Naive B cell (primary cell): ENCODE results near the gene TMEM208. TPM values are rescaled to one million over a fixed set of nuclear protein-coding genes. Genes with fewer than 3 reads are reported as not detected.

Source experiments
- ATAC-seq, 2 donors: fragments of 150-1000 bp; cut with Tn5 transposase; 2 replicates each; pipeline ENCODE4 v1.10.0; 2021; ENCODE audit warnings: low read depth in 2 of 2, mild to moderate bottlenecking in 2 of 2, moderate library complexity in 2 of 2
- DNase-seq: peaks from one replicate; pipeline ENCODE4 v3.0.0; 2022
- H3K27ac Mint-ChIP-seq, 6 donors: one replicate each; pipeline ENCODE4 v1.8.0; 2020 to 2022; ENCODE audit warnings: mild to moderate bottlenecking in 6 of 6, mixed read lengths in 6 of 6, moderate library complexity in 5 of 6, inconsistent platforms in 2 of 6
- H3K27me3 Mint-ChIP-seq, 3 donors: one replicate each; pipeline ENCODE4 v1.8.0; 2021 to 2022; ENCODE audit warnings: mixed read lengths in 3 of 3, mild to moderate bottlenecking in 1 of 3
- H3K36me3 Mint-ChIP-seq, 2 donors: one replicate each; pipeline ENCODE4 v1.8.0; 2020 to 2022; ENCODE audit warnings: mixed read lengths in 2 of 2, inconsistent platforms in 1 of 2, mild to moderate bottlenecking in 1 of 2
- H3K4me1 Mint-ChIP-seq, 3 donors: one replicate each; pipeline ENCODE4 v1.8.0; 2020 to 2022; ENCODE audit warnings: mixed read lengths in 3 of 3, inconsistent platforms in 1 of 3, mild to moderate bottlenecking in 1 of 3, moderate library complexity in 1 of 3
- H3K4me3 Mint-ChIP-seq, 8 donors: one replicate each; pipeline ENCODE4 v1.8.0; 2020 to 2022; ENCODE audit warnings: mild to moderate bottlenecking in 8 of 8, mixed read lengths in 8 of 8, moderate library complexity in 8 of 8, inconsistent platforms in 2 of 8
- H3K9me3 Mint-ChIP-seq, 7 donors: one replicate each; pipeline ENCODE4 v1.8.0; 2020 to 2022; ENCODE audit warnings: mixed read lengths in 7 of 7, mild to moderate bottlenecking in 5 of 7, inconsistent platforms in 2 of 7, moderate library complexity in 1 of 7
- polyA plus RNA-seq, 6 donors: library from polyadenylated mRNA; unstranded; fragments of 300-500 nt; fragmentation: Illumina TruSeq; gene quantifications; one replicate each; pipeline ENCODE4 v1.2.3, GENCODE V29; 2021; ENCODE audit warnings: low read depth in 6 of 6

TMEM208 gene
- polyA plus RNA-seq, 6 donors from 2014 or later: 44.9 to 66.7 (median 55.0) TPM

GRCh38 chr16:67186550-67186950, 40.4 kb upstream of the TMEM208 start:
- H3K27me3 Mint-ChIP-seq: peaks cover 0 to 7% (median 5%) of the 10 kb centered on the region in 3 donors
- H3K4me3 Mint-ChIP-seq: peak overlapping the region in 1 of 8 donors; percentile 40
- no peaks in the 10 kb centered on the region for H3K36me3 Mint-ChIP-seq

GRCh38 chr16:67187175-67187890, 39.6 kb upstream of the TMEM208 start:
- Mint-ChIP-seq H3K9me3 (no peaks in the 10 kb centered on the region), H3K27ac (no peak overlapping the region), H3K27me3 (peaks cover 0 to 10% (median 7%) of the 10 kb centered on the region in 3 donors), H3K4me3 (peak overlapping the region in 1 of 8 donors; percentile 21), H3K4me1 (peaks cover 16 to 19% (median 18%) of the 10 kb centered on the region in 3 donors), H3K36me3 (no peaks in the 10 kb centered on the region)
- ATAC-seq (no peak), DNase-seq (no peak)

More at GRCh38 chr16:67186550-67186950, 40.4 kb upstream of the TMEM208 start:
- no peak overlapping the region for H3K27ac Mint-ChIP-seq
- H3K4me1 Mint-ChIP-seq: peaks cover 11 to 15% (median 14%) of the 10 kb centered on the region in 3 donors
- no peak for ATAC-seq
- DNase-seq: no peak
- H3K9me3 Mint-ChIP-seq: no peaks in the 10 kb centered on the region

- Mint-ChIP-seq H3K4me1 (peaks cover 16 to 29% (median 28%) of the 10 kb centered on the region in 3 donors), H3K27ac (no peak overlapping the region), H3K4me3 (peak overlapping the region in 1 of 8 donors; percentile 29), H3K27me3 (peaks cover 0 to 10% (median 7%) of the 10 kb centered on the region in 3 donors), H3K9me3 (no peaks in the 10 kb centered on the region), H3K36me3 (no peaks in the 10 kb centered on the region)
- ATAC-seq: no peak
- DNase-seq: no peak
These were observed 38.6 kb upstream of the TMEM208 start for GRCh38 chr16:67188323-67188722.

- ATAC-seq: no peak
- Mint-ChIP-seq H3K27me3 (peaks cover 0 to 10% (median 7%) of the 10 kb centered on the region in 3 donors), H3K27ac (no peak overlapping the region), H3K4me3 (no peak overlapping the region), H3K4me1 (peaks cover 19 to 34% (median 33%) of the 10 kb centered on the region in 3 donors), H3K36me3 (no peaks in the 10 kb centered on the region), H3K9me3 (no peaks in the 10 kb centered on the region)
- DNase-seq: no peak
These were observed 38.1 kb upstream of the TMEM208 start for GRCh38 chr16:67188798-67189197.

GRCh38 chr16:67190041-67190440, 36.9 kb upstream of the TMEM208 start, which contains the start of gene EXOC3L1:
EXOC3L1 (minus strand) TSS chr16:67190136; CDS start chr16:67189676, 460 bp downstream.
- Mint-ChIP-seq H3K36me3 (no peaks in the 10 kb centered on the region), H3K4me3 (peak within 1 kb of the TSS in 5 of 8 donors; percentile 15 to 94 (median 59))

GRCh38 chr16:67190448-67191399, 36.2 kb upstream of the TMEM208 start:
- H3K4me3 Mint-ChIP-seq: peak overlapping the region in 4 of 8 donors; percentile 15 to 94 (median 86)
- H3K27me3 Mint-ChIP-seq: peaks cover 0 to 4% (median under 1%) of the 10 kb centered on the region in 3 donors
- no peaks in the 10 kb centered on the region for H3K9me3 Mint-ChIP-seq
- H3K36me3 Mint-ChIP-seq: peaks cover 0 to under 1% of the 10 kb centered on the region in 2 donors
- ATAC-seq (no peak), DNase-seq (no peak)
- peak overlapping the region in 1 of 6 donors; percentile 84 for H3K27ac Mint-ChIP-seq
- peaks cover 17 to 35% (median 32%) of the 10 kb centered on the region in 3 donors for H3K4me1 Mint-ChIP-seq

More at GRCh38 chr16:67190041-67190440, 36.9 kb upstream of the TMEM208 start, which contains the start of gene EXOC3L1:
- DNase-seq: no peak
- peaks cover 0 to 10% (median 7%) of the 10 kb centered on the region in 3 donors for H3K27me3 Mint-ChIP-seq
- H3K4me1 Mint-ChIP-seq: peaks cover 23 to 42% (median 35%) of the 10 kb centered on the region in 3 donors
- no peaks in the 10 kb centered on the region for H3K9me3 Mint-ChIP-seq
- H3K27ac Mint-ChIP-seq: no peak within 1 kb of the TSS
- ATAC-seq: no peak

- Mint-ChIP-seq H3K4me3 (peak overlapping the region; percentile 80 to 95 (median 92)), H3K36me3 (peaks cover 2 to 8% of the 10 kb centered on the region in 2 donors), H3K9me3 (no peaks in the 10 kb centered on the region), H3K27ac (peak overlapping the region; percentile 56 to 97 (median 86)), H3K4me1 (peaks cover 23 to 39% (median 39%) of the 10 kb centered on the region in 3 donors), H3K27me3 (peaks cover 0 to 4% (median 0%) of the 10 kb centered on the region in 3 donors)
- ATAC-seq (peak in 1 of 2 donors; percentile 1), DNase-seq (no peak)
These were observed 35.4 kb upstream of the TMEM208 start for GRCh38 chr16:67191411-67191994.

GRCh38 chr16:67191995-67192681, 34.8 kb upstream of the TMEM208 start, which contains the start of gene E2F4:
E2F4 (plus strand) TSS chr16:67192155; CDS start chr16:67192228, 73 bp downstream.
- H3K27me3 Mint-ChIP-seq: peaks cover 0 to 4% (median 0%) of the 10 kb centered on the region in 3 donors
- peak within 1 kb of the TSS; percentile 80 to 95 (median 92) for H3K4me3 Mint-ChIP-seq
- H3K4me1 Mint-ChIP-seq: peaks cover 28 to 45% (median 45%) of the 10 kb centered on the region in 3 donors
- H3K36me3 Mint-ChIP-seq: peaks cover 6 to 15% of the 10 kb centered on the region in 2 donors
- ATAC-seq (peak; percentile 100), DNase-seq (peak; percentile 88)
- peak within 1 kb of the TSS; percentile 56 to 97 (median 88) for H3K27ac Mint-ChIP-seq
- no peaks in the 10 kb centered on the region for H3K9me3 Mint-ChIP-seq

- Mint-ChIP-seq H3K36me3 (peaks cover 6 to 15% of the 10 kb centered on the region in 2 donors), H3K4me3 (peak overlapping the region; percentile 80 to 95 (median 92)), H3K9me3 (no peaks in the 10 kb centered on the region), H3K27ac (peak overlapping the region in 4 of 6 donors; percentile 51 to 88 (median 83)), H3K27me3 (peaks cover 0 to 4% (median 0%) of the 10 kb centered on the region in 3 donors), H3K4me1 (peaks cover 28 to 48% (median 47%) of the 10 kb centered on the region in 3 donors)
- DNase-seq (no peak), ATAC-seq (no peak)
These were observed 34.1 kb upstream of the TMEM208 start for GRCh38 chr16:67192781-67193361.

- Mint-ChIP-seq H3K4me3 (peak overlapping the region; percentile 77 to 94 (median 90)), H3K27me3 (peaks cover 0 to 4% (median 0%) of the 10 kb centered on the region in 3 donors), H3K9me3 (no peaks in the 10 kb centered on the region), H3K36me3 (peaks cover 6 to 15% of the 10 kb centered on the region in 2 donors), H3K4me1 (peaks cover 33 to 54% (median 52%) of the 10 kb centered on the region in 3 donors), H3K27ac (peak overlapping the region in 3 of 6 donors; percentile 82 to 88 (median 84))
- ATAC-seq (no peak), DNase-seq (no peak)
These were observed 33.4 kb upstream of the TMEM208 start for GRCh38 chr16:67193536-67193935.

GRCh38 chr16:67194260-67194659, 32.7 kb upstream of the TMEM208 start:
- ATAC-seq (no peak), DNase-seq (no peak)
- H3K4me1 Mint-ChIP-seq: peaks cover 34 to 54% (median 53%) of the 10 kb centered on the region in 3 donors
- no peaks in the 10 kb centered on the region for H3K9me3 Mint-ChIP-seq
- H3K4me3 Mint-ChIP-seq: peak overlapping the region in 5 of 8 donors; percentile 77 to 94 (median 89)
- H3K36me3 Mint-ChIP-seq: peaks cover 6 to 15% of the 10 kb centered on the region in 2 donors
- H3K27me3 Mint-ChIP-seq: peaks cover 0 to 4% (median 0%) of the 10 kb centered on the region in 3 donors
- H3K27ac Mint-ChIP-seq: peak overlapping the region in 1 of 6 donors; percentile 45
